ENCODE results near the gene SUN5. TPM values are rescaled to one million over a fixed set of nuclear protein-coding genes. Genes with fewer than 3 reads are reported as not detected.

Gene SUN5
- total and polyA plus RNA-seq, 4 donors = not detected

- no peak for ATAC-seq (ENCODE audit: insufficient read depth, low FRiP score)
- 76 to 78% methylated on average over 6 of the region's 6 CpGs for WGBS, 2 donors
- Histone ChIP-seq H3K27me3 (ENCODE audit: control insufficient read depth in 3 of 3, insufficient read depth in 3 of 3, low read length in 2 of 3) (peaks cover 0 to 16% (median 3%) of the 10 kb centered on the region in 3 donors), H3K4me1 (ENCODE audit: control insufficient read depth in 5 of 5, insufficient read depth in 5 of 5, low read length in 5 of 5) (no peaks in the 10 kb centered on the region), H3K9me3 (ENCODE audit: control insufficient read depth in 4 of 4, insufficient read depth in 3 of 4, low read length in 3 of 4) (no peaks in the 10 kb centered on the region), H3K36me3 (ENCODE audit: control insufficient read depth in 4 of 4, insufficient read depth in 4 of 4, low read length in 4 of 4) (no peaks in the 10 kb centered on the region), H3K4me3 (no peak overlapping the region), H3K9ac (ENCODE audit: insufficient read depth in 1 of 2, low read length in 2 of 2) (no peak overlapping the region), H3K27ac (ENCODE audit: low read depth in 1 of 2, low read length in 1 of 2) (no peak overlapping the region)
- no peak for DNase-seq
- TF ChIP-seq CTCF (IDR thresholded peaks at IDR 0.05; ENCODE audit: control extremely low read depth, extremely low read depth) = no peak
These were observed 19.4 kb upstream of the SUN5 start for GRCh38 chr20:33023439-33024242.

- ATAC-seq (ENCODE audit: insufficient read depth, low FRiP score) (no peak), DNase-seq (no peak)
- H3K9me3 ChIP-seq (ENCODE audit: control insufficient read depth in 4 of 4, insufficient read depth in 3 of 4, low read length in 3 of 4) = no peaks in the 10 kb centered on the region
- H3K36me3 ChIP-seq (ENCODE audit: control insufficient read depth in 4 of 4, insufficient read depth in 4 of 4, low read length in 4 of 4) = no peaks in the 10 kb centered on the region
- WGBS, 2 donors = 79 to 81% methylated on average over 7 of the region's 7 CpGs
- H3K4me1 ChIP-seq (ENCODE audit: control insufficient read depth in 5 of 5, insufficient read depth in 5 of 5, low read length in 5 of 5) = no peaks in the 10 kb centered on the region
- peaks cover 0 to 18% (median 3%) of the 10 kb centered on the region in 3 donors for H3K27me3 ChIP-seq (ENCODE audit: control insufficient read depth in 3 of 3, insufficient read depth in 3 of 3, low read length in 2 of 3)
- no peak overlapping the region for H3K9ac ChIP-seq (ENCODE audit: insufficient read depth in 1 of 2, low read length in 2 of 2)
- TF ChIP-seq CTCF (IDR thresholded peaks at IDR 0.05; ENCODE audit: control extremely low read depth, extremely low read depth) = no peak
- H3K4me3 ChIP-seq = no peak overlapping the region
- no peak overlapping the region for H3K27ac ChIP-seq (ENCODE audit: low read depth in 1 of 2, low read length in 1 of 2)
These were observed 18.6 kb upstream of the SUN5 start for GRCh38 chr20:33022694-33023438.

- H3K27ac ChIP-seq (ENCODE audit: low read depth in 1 of 2, low read length in 1 of 2) = no peak overlapping the region
- H3K4me1 ChIP-seq (ENCODE audit: control insufficient read depth in 5 of 5, insufficient read depth in 5 of 5, low read length in 5 of 5) = no peaks in the 10 kb centered on the region
- no peak for TF ChIP-seq CTCF (IDR thresholded peaks at IDR 0.05; ENCODE audit: control extremely low read depth, extremely low read depth)
- DNase-seq = no peak
- no peak overlapping the region for H3K9ac ChIP-seq (ENCODE audit: insufficient read depth in 1 of 2, low read length in 2 of 2)
- H3K27me3 ChIP-seq (ENCODE audit: control insufficient read depth in 3 of 3, insufficient read depth in 3 of 3, low read length in 2 of 3) = peaks cover 0 to 24% (median 3%) of the 10 kb centered on the region in 3 donors
- no peak overlapping the region for H3K4me3 ChIP-seq
- WGBS, 2 donors = 58 to 74% methylated on average over 4 of the region's 4 CpGs
- no peaks in the 10 kb centered on the region for H3K9me3 ChIP-seq (ENCODE audit: control insufficient read depth in 4 of 4, insufficient read depth in 3 of 4, low read length in 3 of 4)
- ATAC-seq (ENCODE audit: insufficient read depth, low FRiP score) = no peak
- no peaks in the 10 kb centered on the region for H3K36me3 ChIP-seq (ENCODE audit: control insufficient read depth in 4 of 4, insufficient read depth in 4 of 4, low read length in 4 of 4)
These were observed 18.1 kb upstream of the SUN5 start for GRCh38 chr20:33022289-33022688.
